ENCODE results near the gene TP53. TPM values are rescaled to one million over a fixed set of nuclear protein-coding genes. Genes with fewer than 3 reads are reported as not detected.
A peak's percentile ranks its signal among the peaks of the same experiment; 100 is the strongest.

TP53 gene
- total RNA-seq, 1 donor from 2014 or later = 18.7 TPM

DNA sequence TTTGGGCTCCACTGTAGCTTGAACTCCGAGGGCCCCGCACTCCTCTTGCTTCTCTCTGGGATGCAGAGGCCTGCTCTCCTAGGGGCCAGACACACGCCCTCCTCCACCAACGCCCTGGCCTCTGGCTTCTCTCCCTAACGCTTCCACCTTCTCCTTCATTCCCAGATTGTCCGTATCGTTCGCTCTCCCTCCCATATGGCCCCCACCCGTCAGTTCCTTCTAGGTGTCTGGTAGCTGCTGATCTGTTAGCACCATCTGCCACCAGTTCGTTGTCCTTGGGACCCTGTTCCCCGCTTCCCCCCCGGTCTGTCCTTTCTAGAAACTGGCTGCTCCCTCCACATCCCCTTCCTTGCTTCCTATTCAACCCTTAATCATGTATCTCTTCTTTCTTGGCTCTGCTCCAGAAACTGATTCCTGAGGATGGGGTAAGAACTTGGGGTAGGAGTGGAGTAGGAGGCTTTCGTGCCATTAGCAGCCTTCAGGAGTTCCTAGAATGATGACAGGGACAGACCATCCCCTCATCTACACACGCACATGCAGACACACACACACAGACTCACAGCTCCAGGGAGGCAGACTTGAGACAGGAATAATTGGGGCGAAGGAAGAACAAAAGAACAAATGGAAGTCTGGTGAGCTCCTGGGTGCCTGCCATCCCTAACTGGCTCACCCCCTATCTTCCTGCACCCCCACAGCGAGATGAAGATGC is 32.3 kb downstream of the TP53 start:
- intact Hi-C loops (cut with DNase I) = no loop called here
- no peak overlapping the region for H3K27ac ChIP-seq
- TF ChIP-seq POLR2AphosphoS5 (IDR thresholded peaks at IDR 0.05; ENCODE audit: insufficient read depth in 1 of 2, low read depth in 1 of 2) (no peak), POLR2A (IDR thresholded peaks at IDR 0.05) (no peak)
- TF ChIP-seq, protein P1, sequence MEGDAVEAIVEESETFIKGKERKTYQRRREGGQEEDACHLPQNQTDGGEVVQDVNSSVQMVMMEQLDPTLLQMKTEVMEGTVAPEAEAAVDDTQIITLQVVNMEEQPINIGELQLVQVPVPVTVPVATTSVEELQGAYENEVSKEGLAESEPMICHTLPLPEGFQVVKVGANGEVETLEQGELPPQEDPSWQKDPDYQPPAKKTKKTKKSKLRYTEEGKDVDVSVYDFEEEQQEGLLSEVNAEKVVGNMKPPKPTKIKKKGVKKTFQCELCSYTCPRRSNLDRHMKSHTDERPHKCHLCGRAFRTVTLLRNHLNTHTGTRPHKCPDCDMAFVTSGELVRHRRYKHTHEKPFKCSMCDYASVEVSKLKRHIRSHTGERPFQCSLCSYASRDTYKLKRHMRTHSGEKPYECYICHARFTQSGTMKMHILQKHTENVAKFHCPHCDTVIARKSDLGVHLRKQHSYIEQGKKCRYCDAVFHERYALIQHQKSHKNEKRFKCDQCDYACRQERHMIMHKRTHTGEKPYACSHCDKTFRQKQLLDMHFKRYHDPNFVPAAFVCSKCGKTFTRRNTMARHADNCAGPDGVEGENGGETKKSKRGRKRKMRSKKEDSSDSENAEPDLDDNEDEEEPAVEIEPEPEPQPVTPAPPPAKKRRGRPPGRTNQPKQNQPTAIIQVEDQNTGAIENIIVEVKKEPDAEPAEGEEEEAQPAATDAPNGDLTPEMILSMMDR (IDR thresholded peaks at IDR 0.05) = no peak

GRCh38 chr17:7652388-7653356 is 34.6 kb downstream of the TP53 start:
- TF ChIP-seq, protein P1 (IDR thresholded peaks at IDR 0.05) = no peak
- TF ChIP-seq POLR2A (IDR thresholded peaks at IDR 0.05) (no peak), POLR2AphosphoS5 (IDR thresholded peaks at IDR 0.05; ENCODE audit: insufficient read depth in 1 of 2, low read depth in 1 of 2) (no peak)
- peak overlapping the region; percentile 73 for H3K27ac ChIP-seq
- no peaks in the 10 kb centered on the region for H3K9me3 ChIP-seq
- peaks cover 24% of the 10 kb centered on the region for H3K4me1 ChIP-seq
- H3K27me3 ChIP-seq = peaks cover 14% of the 10 kb centered on the region
- H3K4me3 ChIP-seq = no peak overlapping the region
- H3K36me3 ChIP-seq = no peaks in the 10 kb centered on the region
- no peak for DNase-seq (ENCODE audit: extremely low spot score in 2 of 2)
- intact Hi-C loops (cut with DNase I) = no loop called here

More for the DNA sequence above, 32.3 kb downstream of the TP53 start:
- peaks cover 22% of the 10 kb centered on the region for H3K4me1 ChIP-seq
- H3K9me3 ChIP-seq = no peaks in the 10 kb centered on the region
- no peak for DNase-seq (ENCODE audit: extremely low spot score in 2 of 2)
- H3K36me3 ChIP-seq = no peaks in the 10 kb centered on the region
- peaks cover 14% of the 10 kb centered on the region for H3K27me3 ChIP-seq
- no peak overlapping the region for H3K4me3 ChIP-seq

GRCh38 chr17:7651665-7652387 is 35.5 kb downstream of the TP53 start:
- Histone ChIP-seq H3K9me3 (no peaks in the 10 kb centered on the region), H3K27ac (peak overlapping the region; percentile 73), H3K4me1 (peaks cover 24% of the 10 kb centered on the region), H3K27me3 (peaks cover 14% of the 10 kb centered on the region), H3K4me3 (peak overlapping the region; percentile 51 to 62), H3K36me3 (no peaks in the 10 kb centered on the region)
- TF ChIP-seq POLR2AphosphoS5 (IDR thresholded peaks at IDR 0.05; ENCODE audit: insufficient read depth in 1 of 2, low read depth in 1 of 2) = no peak
- TF ChIP-seq, protein P1 (IDR thresholded peaks at IDR 0.05) = no peak
- no peak for TF ChIP-seq POLR2A (IDR thresholded peaks at IDR 0.05)
- DNase-seq (ENCODE audit: extremely low spot score in 2 of 2) = no peak
- intact Hi-C loops (cut with DNase I) = no loop called here

- TF ChIP-seq POLR2AphosphoS5 (IDR thresholded peaks at IDR 0.05; ENCODE audit: insufficient read depth in 1 of 2, low read depth in 1 of 2) (no peak), POLR2A (IDR thresholded peaks at IDR 0.05) (no peak)
- TF ChIP-seq, protein P1 (IDR thresholded peaks at IDR 0.05) = no peak
- H3K36me3 ChIP-seq = no peaks in the 10 kb centered on the region
- peaks cover 14% of the 10 kb centered on the region for H3K27me3 ChIP-seq
- H3K9me3 ChIP-seq = no peaks in the 10 kb centered on the region
- intact Hi-C loops (cut with DNase I) = no loop called here
- DNase-seq (ENCODE audit: extremely low spot score in 2 of 2) = no peak
- peak overlapping the region; percentile 73 for H3K27ac ChIP-seq
- H3K4me3 ChIP-seq = peak overlapping the region; percentile 51 to 62
- H3K4me1 ChIP-seq = peaks cover 24% of the 10 kb centered on the region
Measured at GRCh38 chr17:7651097-7651664, 36.1 kb downstream of the TP53 start.

Measured in vagina (tissue), 2 donors.